Measurements from ENCODE around the gene GSDME. TPM values are rescaled to one million over a fixed set of nuclear protein-coding genes. Genes with fewer than 3 reads are reported as not detected.
A peak's percentile ranks its signal among the peaks of the same experiment; 100 is the strongest.

The GSDME gene
- total RNA-seq, 4 donors from 2014 or later, result 5.3 to 15.7 (median 10.6) TPM

- no peaks in the 10 kb centered on the region for H3K36me3 ChIP-seq
- H3K9me3 ChIP-seq, result no peaks in the 10 kb centered on the region
- H3K4me1 ChIP-seq, result peaks cover 0 to 13% (median 0%) of the 10 kb centered on the region in 4 donors
- H3K27ac ChIP-seq, result no peak overlapping the region
- 65 to 67% methylated on average over 10 of the region's 10 CpGs for WGBS, 2 donors
- no peak for DNase-seq (ENCODE audit: low spot score in 2 of 2)
- no peak overlapping the region for H3K4me3 ChIP-seq
- no peaks in the 10 kb centered on the region for H3K27me3 ChIP-seq
- TF ChIP-seq POLR2A (IDR thresholded peaks at IDR 0.05) (no peak), CTCF (IDR thresholded peaks at IDR 0.05) (no peak), EP300 (IDR thresholded peaks at IDR 0.05) (no peak)
These were observed 27.8 kb downstream of the GSDME start for GRCh38 chr7:24729365-24730017.

GRCh38 chr7:24728503-24729364 is 28.5 kb downstream of the GSDME start:
- DNase-seq (ENCODE audit: low spot score in 2 of 2), result no peak
- WGBS, 2 donors, result 70 to 72% methylated on average over 16 of the region's 16 CpGs
- Histone ChIP-seq H3K9me3 (no peaks in the 10 kb centered on the region), H3K4me1 (peaks cover 0 to 13% (median 0%) of the 10 kb centered on the region in 4 donors), H3K36me3 (no peaks in the 10 kb centered on the region), H3K27ac (no peak overlapping the region), H3K27me3 (no peaks in the 10 kb centered on the region), H3K4me3 (no peak overlapping the region)
- TF ChIP-seq CTCF (IDR thresholded peaks at IDR 0.05) (no peak), EP300 (IDR thresholded peaks at IDR 0.05) (no peak), POLR2A (IDR thresholded peaks at IDR 0.05) (no peak)

GRCh38 chr7:24728121-24728500 is 29.2 kb downstream of the GSDME start:
- H3K36me3 ChIP-seq, result no peaks in the 10 kb centered on the region
- no peak overlapping the region for H3K4me3 ChIP-seq
- WGBS, 2 donors, result 95 to 97% methylated on average over 7 of the region's 7 CpGs
- TF ChIP-seq POLR2A (IDR thresholded peaks at IDR 0.05) (no peak), EP300 (IDR thresholded peaks at IDR 0.05) (no peak), CTCF (IDR thresholded peaks at IDR 0.05) (no peak)
- no peak overlapping the region for H3K27ac ChIP-seq
- no peaks in the 10 kb centered on the region for H3K9me3 ChIP-seq
- no peaks in the 10 kb centered on the region for H3K27me3 ChIP-seq
- DNase-seq (ENCODE audit: low spot score in 2 of 2), result no peak
- peaks cover 0 to 10% (median 0%) of the 10 kb centered on the region in 4 donors for H3K4me1 ChIP-seq

GRCh38 chr7:24727154-24728120 is 29.8 kb downstream of the GSDME start:
- peaks cover 0 to 9% (median 0%) of the 10 kb centered on the region in 4 donors for H3K4me1 ChIP-seq
- H3K9me3 ChIP-seq, result no peaks in the 10 kb centered on the region
- TF ChIP-seq CTCF (IDR thresholded peaks at IDR 0.05) (no peak), EP300 (IDR thresholded peaks at IDR 0.05) (peak in 1 of 2 donors; percentile 9)
- no peak overlapping the region for H3K27ac ChIP-seq
- no peaks in the 10 kb centered on the region for H3K27me3 ChIP-seq
- H3K4me3 ChIP-seq, result no peak overlapping the region
- H3K36me3 ChIP-seq, result no peaks in the 10 kb centered on the region
- WGBS, 2 donors, result 85 to 91% methylated on average over 13 of the region's 13 CpGs
- DNase-seq (ENCODE audit: low spot score in 2 of 2), result no peak
